HepG2 (cell line): ENCODE measurements around the gene ALG5. TPM values are rescaled to one million over a fixed set of nuclear protein-coding genes. Genes with fewer than 3 reads are reported as not detected.

Source experiments
- ATAC-seq: fragments of 200-7000 bp; cut with Tn5 transposase; 3 replicates; pipeline ENCODE4 v1.9.1; 2020; ENCODE audit warnings: mild to moderate bottlenecking, moderate library complexity
- Bru-seq: library from RNA; stranded (reverse); fragments of 400-500 nt; gene quantifications from one replicate; lab custom pipeline; 2021; lab: Mats Ljungman, UMichigan
- BruChase-seq, 2 experiments: library from RNA; stranded (reverse); fragments of 400-500 nt; gene quantifications; one replicate each; lab custom pipeline; 2021; lab: Mats Ljungman, UMichigan
- BruUV-seq: library from RNA; stranded (reverse); fragments of 400-500 nt; replicated peaks from 2 replicates; lab custom pipeline; 2021; lab: Mats Ljungman, UMichigan
- CTCF ChIA-PET: fragments of 300-600 bp; formaldehyde crosslinking; extraction: SDS; loops from one replicate; lab custom pipeline; 2021; ENCODE audit warnings: low total read pairs, inconsistent platforms, low intra/inter-chr PET ratio; lab: Yijun Ruan, JAX
- POLR2A ChIA-PET: fragments of 350-600 bp; sonication (Branson Sonifier 250); formaldehyde crosslinking; loops from one replicate; lab custom pipeline; 2020; ENCODE audit warnings: antibody characterized with exemption, inconsistent platforms; lab: Yijun Ruan, JAX
- DNase-seq: peaks from one replicate; pipeline ENCODE4 v3.0.0-alpha.2; 2015; ENCODE audit warnings: low spot score
- FAIRE-seq: peaks from 3 replicates; lab custom pipeline; 2011; peaks lifted over from hg19 to GRCh38; lab: Jason Lieb, UNC
- H2AFZ ChIP-seq: one replicate; pipeline ENCODE4 v1.6.1; 2011; ENCODE audit warnings: low read length, inconsistent platforms
- H3K27ac ChIP-seq: fragments of 300-600 bp; 3 replicates; pipeline ENCODE4 v1.8.0; 2011; ENCODE audit warnings: mixed run types, mild to moderate bottlenecking, mixed read lengths, low read length, inconsistent platforms; ENCODE audit not compliant: insufficient read depth; ENCODE audit errors: extremely low read length
- H3K27me3 ChIP-seq, 2 experiments: fragments of 200-600 bp in 1 of 2; 2 replicates in 1 of 2; 3 replicates in 1 of 2; pipeline versions ENCODE4 v1.6.0 to v1.8.0; 2011; ENCODE audit warnings: low read length in 2 of 2, mild to moderate bottlenecking in 2 of 2, moderate library complexity in 2 of 2, inconsistent platforms in 1 of 2; ENCODE audit not compliant: insufficient read depth in 2 of 2, control insufficient read depth in 1 of 2
- H3K36me3 ChIP-seq, 2 experiments: fragments of 200-600 bp in 1 of 2; replicated peaks in 1 of 2; 2 replicates in 1 of 2; 3 replicates in 1 of 2; pipeline versions ENCODE4 v1.5.1 to v1.8.0; 2011; ENCODE audit warnings: low read length in 2 of 2, inconsistent platforms in 1 of 2; ENCODE audit not compliant: insufficient read depth in 2 of 2, control insufficient read depth in 1 of 2
- H3K4me1 ChIP-seq: 2 replicates; pipeline ENCODE4 v1.5.1; 2012; ENCODE audit warnings: low read length, inconsistent platforms; ENCODE audit not compliant: insufficient read depth
- H3K4me2 ChIP-seq: 2 replicates; pipeline ENCODE4 v1.6.0; 2011; ENCODE audit warnings: low read depth, low read length, inconsistent platforms
- H3K4me3 ChIP-seq, 3 experiments: fragments of 200-600 bp in 1 of 3; sonication (generic), shearing (Covaris generic) in 1 of 3; replicated peaks in 1 of 3; 2 replicates each; pipeline ENCODE4 v1.5.1; 2011 to 2016; ENCODE audit warnings: low read length in 3 of 3, inconsistent platforms in 2 of 3, low read depth in 2 of 3, mild to moderate bottlenecking in 2 of 3, control low read depth in 1 of 3, mixed read lengths in 1 of 3; ENCODE audit not compliant: insufficient read depth in 1 of 3
- H3K79me2 ChIP-seq: one replicate; pipeline ENCODE4 v1.6.1; 2011; ENCODE audit warnings: low read length, inconsistent platforms; ENCODE audit not compliant: insufficient read depth
- H3K9ac ChIP-seq: 2 replicates; pipeline ENCODE4 v1.6.0; 2011; ENCODE audit warnings: mild to moderate bottlenecking, low read depth, low read length, inconsistent platforms; ENCODE audit not compliant: insufficient read depth
- H3K9me3 ChIP-seq: 2 replicates; pipeline ENCODE4 v1.5.1; 2012; ENCODE audit warnings: mild to moderate bottlenecking, low read length
- H4K20me1 ChIP-seq: 2 replicates; pipeline ENCODE4 v1.6.0; 2011; ENCODE audit warnings: inconsistent platforms, mild to moderate bottlenecking, low read length, moderate library complexity; ENCODE audit not compliant: insufficient read depth
- DMAP1 ChIP-seq: IDR thresholded peaks from 2 replicates; pipeline ENCODE4 v1.6.1; 2016
- GLI4 ChIP-seq: sonication (generic); formaldehyde crosslinking; IDR thresholded peaks from 2 replicates; pipeline ENCODE4 v1.5.1; 2020; ENCODE audit warnings: missing genetic modification reagents, mild to moderate bottlenecking, moderate library complexity, borderline replicate concordance
- KDM6A ChIP-seq: IDR thresholded peaks from 2 replicates; pipeline ENCODE4 v1.6.1; 2016; ENCODE audit warnings: low read depth
- PHF20 ChIP-seq: sonication (generic); formaldehyde crosslinking; IDR thresholded peaks from 2 replicates; pipeline ENCODE4 v1.5.0; 2020; ENCODE audit warnings: mild to moderate bottlenecking, missing genetic modification reagents
- RFX5 ChIP-seq: IDR thresholded peaks from 2 replicates; pipeline ENCODE4 v1.6.1; 2011; ENCODE audit warnings: low read depth, low read length, improper control_type of control experiment
- SNRNP70 ChIP-seq: fragments of 200-400 bp; formaldehyde crosslinking; IDR thresholded peaks from 2 replicates; pipeline ENCODE4 v1.6.1; 2017; ENCODE audit warnings: mild to moderate bottlenecking, low read depth, low read length, moderate library complexity
- TBX3 ChIP-seq: fragments of 450-650 bp; IDR thresholded peaks from 2 replicates; pipeline ENCODE4 v1.6.1; 2017; ENCODE audit warnings: antibody characterized with exemption, mild to moderate bottlenecking, inconsistent platforms, borderline replicate concordance
- THAP11 ChIP-seq: IDR thresholded peaks from 2 replicates; pipeline ENCODE4 v1.6.1; 2016; ENCODE audit warnings: missing biosample characterization, missing genetic modification reagents
- TMF1 ChIP-seq: sonication (generic); formaldehyde crosslinking; IDR thresholded peaks from 2 replicates; pipeline ENCODE4 v1.8.1; 2022; ENCODE audit warnings: low read depth, missing genetic modification reagents
- U2AF1 ChIP-seq: fragments of 200-400 bp; formaldehyde crosslinking; optimal IDR thresholded peaks from 2 replicates; pipeline ENCODE3; 2017; ENCODE audit warnings: mild to moderate bottlenecking, low read depth, low read length
- ZNF251 ChIP-seq: sonication (generic); formaldehyde crosslinking; IDR thresholded peaks from 2 replicates; pipeline ENCODE4 v1.9.0; 2021; ENCODE audit warnings: mild to moderate bottlenecking, missing genetic modification reagents
- ZNF562 ChIP-seq: sonication (generic); formaldehyde crosslinking; IDR thresholded peaks from 2 replicates; pipeline ENCODE4 v1.8.0; 2022; ENCODE audit warnings: missing genetic modification reagents, borderline replicate concordance
- WGBS: methylation state at CpG from one replicate; pipeline ENCODE4 v1.1.6; 2017; ENCODE audit warnings: low lambda C conversion rate; 5-methylcytosine and 5-hydroxymethylcytosine counted together
- in situ Hi-C: cut with HindIII; loops from 2 replicates; pipeline ENCODE4 v1.10.0; 2017; ENCODE audit warnings: low pct_unique_long_range_greater_than_20kb; ENCODE audit not compliant: extremely low pct_ligation_motif_present
- intact Hi-C: fragments of 100-400 bp; cut with micrococcal nuclease; formaldehyde crosslinking; loops from one replicate; pipeline ENCODE4 v1.10.0; 2022; ENCODE audit not compliant: unreplicated experiment
- long read RNA-seq, 2 experiments: library from RNA in 1 of 2; library from polyadenylated mRNA in 1 of 2; stranded (forward) in 1 of 2; unstranded in 1 of 2; transcript quantifications; one replicate each; pipeline ENCODE4 v2.0.0, GENCODE V29; 2019 to 2022
- polyA minus RNA-seq, 3 experiments: library from RNA; depleted of rRNA, polyadenylated mRNA; stranded (reverse); fragments of >200 nt; gene quantifications; 2 replicates each; pipeline ENCODE4 v1.2.3, GENCODE V29; 2011; ENCODE audit warnings: low replicate concordance in 1 of 3
- polyA plus RNA-seq, 8 experiments: library from polyadenylated mRNA; depleted of rRNA in 3 of 8; stranded (reverse) in 7 of 8; unstranded in 1 of 8; fragments of >200 nt; fragmentation: Illumina TruSeq in 4 of 8; extraction: Trizol in 4 of 8; gene quantifications; 2 replicates each; pipeline versions ENCODE4 v1.2.1 to v1.2.3, GENCODE V29; 2011 to 2016; ENCODE audit warnings: low read depth in 4 of 8, missing spikeins in 1 of 8, mixed read lengths in 1 of 8; ENCODE audit not compliant: insufficient read depth in 1 of 8
- total RNA-seq, 5 experiments: library from RNA; depleted of rRNA; stranded (reverse); fragments of >200 nt; fragmentation: Illumina TruSeq; extraction: Trizol; gene quantifications; 2 replicates each; pipeline ENCODE4 v1.2.3, GENCODE V29; 2016; ENCODE audit warnings: low read depth in 1 of 5
- TF ChIP-seq, protein P1 (sequence below): sonication (generic); formaldehyde crosslinking; IDR thresholded peaks from 2 replicates; pipeline ENCODE4 v1.4.0; 2020; ENCODE audit warnings: mild to moderate bottlenecking, missing genetic modification reagents
- TF ChIP-seq, protein P2 (sequence below): sonication (generic); formaldehyde crosslinking; conservative IDR thresholded peaks from 2 replicates; pipeline ENCODE4 v1.8.0; 2022; ENCODE audit warnings: missing genetic modification reagents

ALG5 gene, protein sequence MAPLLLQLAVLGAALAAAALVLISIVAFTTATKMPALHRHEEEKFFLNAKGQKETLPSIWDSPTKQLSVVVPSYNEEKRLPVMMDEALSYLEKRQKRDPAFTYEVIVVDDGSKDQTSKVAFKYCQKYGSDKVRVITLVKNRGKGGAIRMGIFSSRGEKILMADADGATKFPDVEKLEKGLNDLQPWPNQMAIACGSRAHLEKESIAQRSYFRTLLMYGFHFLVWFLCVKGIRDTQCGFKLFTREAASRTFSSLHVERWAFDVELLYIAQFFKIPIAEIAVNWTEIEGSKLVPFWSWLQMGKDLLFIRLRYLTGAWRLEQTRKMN
- total RNA-seq (2016; rRNA removed; fragmentation: Illumina TruSeq; extraction: Trizol): 29.0 and 51.1 TPM in 2 replicates
- 23.5 and 24.8 TPM in 2 replicates for total RNA-seq (2016; cell fraction: cytosol; rRNA removed; fragmentation: Illumina TruSeq; extraction: Trizol; ENCODE audit: low read depth)
- total RNA-seq (2016; cell fraction: insoluble cytoplasmic fraction; rRNA removed; fragmentation: Illumina TruSeq; extraction: Trizol): 31.0 and 53.0 TPM in 2 replicates
- 24.4 and 24.7 TPM in 2 replicates for total RNA-seq (2016; cell fraction: membrane; rRNA removed; fragmentation: Illumina TruSeq; extraction: Trizol)
- total RNA-seq (2016; cell fraction: nucleus; rRNA removed; fragmentation: Illumina TruSeq; extraction: Trizol): 45.9 and 47.6 TPM in 2 replicates
- 24.5 and 27.8 TPM in 2 replicates for polyA plus RNA-seq (2011; rRNA removed)
- polyA plus RNA-seq (2011; cell fraction: cytosol; rRNA removed): 10.7 and 18.2 TPM in 2 replicates
- 6.3 and 8.1 TPM in 2 replicates for polyA plus RNA-seq (2011; cell fraction: nucleus; rRNA removed)
- polyA plus RNA-seq (2012): 21.9 and 24.5 TPM in 2 replicates
- 14.4 and 17.4 TPM in 2 replicates for polyA plus RNA-seq (2016; cell fraction: cytosol; fragmentation: Illumina TruSeq; extraction: Trizol; ENCODE audit: low read depth)
- 25.0 and 27.4 TPM in 2 replicates for polyA plus RNA-seq (2016; cell fraction: insoluble cytoplasmic fraction; fragmentation: Illumina TruSeq; extraction: Trizol; ENCODE audit: low read depth)
- 14.3 and 16.1 TPM in 2 replicates for polyA plus RNA-seq (2016; cell fraction: membrane; fragmentation: Illumina TruSeq; extraction: Trizol; ENCODE audit: low read depth)
- polyA plus RNA-seq (2016; cell fraction: nucleus; fragmentation: Illumina TruSeq; extraction: Trizol; ENCODE audit: insufficient read depth, low read depth): 56.0 and 59.6 TPM in 2 replicates
- 5.3 and 9.5 TPM in 2 replicates for polyA minus RNA-seq (2011; rRNA and poly(A)+ RNA removed; ENCODE audit: low replicate concordance)
- polyA minus RNA-seq (2011; cell fraction: cytosol; rRNA and poly(A)+ RNA removed): 6.9 and 12.7 TPM in 2 replicates
- polyA minus RNA-seq (2011; cell fraction: nucleus; rRNA and poly(A)+ RNA removed): 22.5 and 42.6 TPM in 2 replicates
- percentile 84 among the genes with signal in this experiment for Bru-seq, nascent RNA
- percentile 63 among the genes with signal in this experiment for BruChase-seq, experiment 1, labeled RNA remaining after a 6-hour chase
- percentile 65 among the genes with signal in this experiment for BruChase-seq, experiment 2, labeled RNA remaining after a 2-hour chase
- long read RNA-seq, experiment 1, transcript ALG5-201 (10 exons, 1,154 nt): major isoform, 82 of 90 reads
- long read RNA-seq, experiment 1, partial matches to known transcripts: 1 of 90 reads
- long read RNA-seq, experiment 1, other reads (novel, unspliced or antisense): 7 of 90 reads
- long read RNA-seq, experiment 2, transcript ALG5-201 (10 exons, 1,154 nt): major isoform, 61 of 94 reads
- long read RNA-seq, experiment 2, partial matches to known transcripts: 18 of 94 reads
- long read RNA-seq, experiment 2, other reads (novel, unspliced or antisense): 15 of 94 reads

DNA sequence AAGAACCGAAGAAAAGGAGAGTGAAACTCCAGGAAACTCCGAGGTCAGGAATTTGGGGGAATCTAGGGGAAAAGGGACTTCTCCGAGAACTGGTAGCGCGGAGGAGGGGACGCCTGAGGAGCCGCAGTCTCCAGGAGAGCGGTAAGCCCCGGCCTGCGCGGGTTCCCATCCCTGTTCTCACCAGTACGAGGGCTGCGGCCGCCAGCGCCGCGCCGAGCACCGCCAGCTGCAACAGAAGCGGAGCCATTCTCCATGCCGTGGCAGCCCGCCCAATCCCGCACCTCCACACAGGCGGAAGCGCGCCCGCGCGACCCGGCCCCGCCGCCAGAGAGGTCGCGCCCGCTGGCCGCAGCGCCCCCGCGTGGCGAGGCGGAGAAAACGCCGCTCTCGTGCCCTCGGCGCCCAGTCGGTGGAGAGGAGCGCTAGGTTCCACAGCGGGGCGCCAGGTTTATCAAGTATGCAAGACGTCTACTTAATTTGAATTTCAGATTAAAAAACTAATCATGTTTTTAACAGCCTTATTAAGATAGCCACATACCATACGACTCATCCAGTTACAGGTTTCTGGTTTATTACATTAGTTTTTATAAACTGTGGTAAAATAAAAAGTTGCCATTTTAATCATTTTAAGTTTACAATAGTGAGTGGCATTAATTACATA lies at the start of gene ALG5:
TSS of gene ALG5 (minus strand) at position 287 of the 661 bp plus-strand sequence. CDS start at position 247, 40 bp downstream.
- peak within 1 kb of the TSS; percentile 99 for H3K27ac ChIP-seq
- H3K79me2 ChIP-seq: peaks cover 61% of the 10 kb centered on the region
- under 1% methylated on average over 17 of the region's 52 CpGs for WGBS
- peak within 1 kb of the TSS; percentile 97 to 99 (median 97) for H3K4me3 ChIP-seq
- H3K36me3 ChIP-seq: peaks cover 9 to 25% of the 10 kb centered on the region in 2 experiments
- ChIA-PET CTCF (no interaction called here), POLR2A (interaction anchor here (0.9 to 1.2 kb wide), 3 partner anchors 15 to 108 kb away, joined by 3 to 4 read pairs (median 3); no protein-coding TSS in a partner anchor)
- H3K4me2 ChIP-seq: peak within 1 kb of the TSS; percentile 89
- peak within 1 kb of the TSS; percentile 93 for H3K9ac ChIP-seq
- in situ Hi-C loops: no loop called here
- H3K9me3 ChIP-seq: no peaks in the 10 kb centered on the region
- intact Hi-C loops: loop anchor here (2.0 kb wide), 1 partner anchor 70 kb away; no protein-coding TSS in a partner anchor
- FAIRE-seq (peak; percentile 4), DNase-seq (peak; percentile 78), ATAC-seq (peak; percentile 88)
- peaks cover 27% of the 10 kb centered on the region for H3K4me1 ChIP-seq
- no peaks in the 10 kb centered on the region for H4K20me1 ChIP-seq
- no peaks in the 10 kb centered on the region; a peak in 1 of 5 replicates for H3K27me3 ChIP-seq
- no peak within 1 kb of the TSS for H2AFZ ChIP-seq
- no TSS peak for BruUV-seq
- TF ChIP-seq ZNF562 (CRISPR knock-in tag): no peak
- peak; percentile 68 for TF ChIP-seq U2AF1
- peak; percentile 80 for TF ChIP-seq TMF1 (CRISPR knock-in tag)
- TF ChIP-seq, protein P1, sequence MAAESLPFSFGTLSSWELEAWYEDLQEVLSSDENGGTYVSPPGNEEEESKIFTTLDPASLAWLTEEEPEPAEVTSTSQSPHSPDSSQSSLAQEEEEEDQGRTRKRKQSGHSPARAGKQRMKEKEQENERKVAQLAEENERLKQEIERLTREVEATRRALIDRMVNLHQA (CRISPR knock-in tag): no peak
- TF ChIP-seq ZNF251 (CRISPR knock-in tag): no peak
- no peak for TF ChIP-seq SNRNP70
- TF ChIP-seq, protein P2, sequence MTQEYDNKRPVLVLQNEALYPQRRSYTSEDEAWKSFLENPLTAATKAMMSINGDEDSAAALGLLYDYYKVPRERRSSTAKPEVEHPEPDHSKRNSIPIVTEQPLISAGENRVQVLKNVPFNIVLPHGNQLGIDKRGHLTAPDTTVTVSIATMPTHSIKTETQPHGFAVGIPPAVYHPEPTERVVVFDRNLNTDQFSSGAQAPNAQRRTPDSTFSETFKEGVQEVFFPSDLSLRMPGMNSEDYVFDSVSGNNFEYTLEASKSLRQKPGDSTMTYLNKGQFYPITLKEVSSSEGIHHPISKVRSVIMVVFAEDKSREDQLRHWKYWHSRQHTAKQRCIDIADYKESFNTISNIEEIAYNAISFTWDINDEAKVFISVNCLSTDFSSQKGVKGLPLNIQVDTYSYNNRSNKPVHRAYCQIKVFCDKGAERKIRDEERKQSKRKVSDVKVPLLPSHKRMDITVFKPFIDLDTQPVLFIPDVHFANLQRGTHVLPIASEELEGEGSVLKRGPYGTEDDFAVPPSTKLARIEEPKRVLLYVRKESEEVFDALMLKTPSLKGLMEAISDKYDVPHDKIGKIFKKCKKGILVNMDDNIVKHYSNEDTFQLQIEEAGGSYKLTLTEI (CRISPR knock-in tag): no peak
- peak; percentile 91 for TF ChIP-seq THAP11 (CRISPR knock-in tag)
- TF ChIP-seq DMAP1 (CRISPR knock-in tag): 0 out of 2 replicates have a peak, but pooled peaks have one; percentile 56
- no peak for TF ChIP-seq KDM6A (CRISPR knock-in tag)
- peak; percentile 86 for TF ChIP-seq PHF20 (CRISPR knock-in tag)
- TF ChIP-seq RFX5: no peak
- TF ChIP-seq GLI4: no peak
- TF ChIP-seq TBX3: no peak
